SKM-1 treated with dmso at 0.1 percent for 144 hours (cell line): Measurements from ENCODE around the gene TPD52L1.

ENCODE experiments used
- DNase-seq: peaks from one replicate; lab custom pipeline; 2025; ENCODE audit not compliant: unreplicated experiment; lab: John Stamatoyannopoulos, UW

The TPD52L1 gene

DNA sequence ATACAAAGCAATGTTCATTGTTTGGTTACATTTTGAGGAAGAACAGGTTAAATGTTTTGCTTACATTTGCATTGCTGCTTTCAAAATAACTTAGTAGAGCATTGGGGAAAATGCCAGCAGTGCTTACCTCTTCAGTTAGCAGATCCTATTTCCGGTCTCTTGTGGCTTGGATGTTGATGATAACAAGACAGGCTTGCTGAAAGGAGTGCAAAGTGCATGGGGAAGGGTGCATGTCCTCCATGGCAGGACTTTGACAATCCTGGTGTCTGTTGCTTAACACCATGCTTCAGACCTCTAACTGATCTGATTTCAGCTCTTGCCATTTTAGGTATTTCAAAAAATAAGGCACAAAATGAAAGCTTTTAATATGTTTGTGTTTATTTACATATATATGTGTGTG, 21.1 kb downstream of the TPD52L1 start:
- no peak for DNase-seq

DNA sequence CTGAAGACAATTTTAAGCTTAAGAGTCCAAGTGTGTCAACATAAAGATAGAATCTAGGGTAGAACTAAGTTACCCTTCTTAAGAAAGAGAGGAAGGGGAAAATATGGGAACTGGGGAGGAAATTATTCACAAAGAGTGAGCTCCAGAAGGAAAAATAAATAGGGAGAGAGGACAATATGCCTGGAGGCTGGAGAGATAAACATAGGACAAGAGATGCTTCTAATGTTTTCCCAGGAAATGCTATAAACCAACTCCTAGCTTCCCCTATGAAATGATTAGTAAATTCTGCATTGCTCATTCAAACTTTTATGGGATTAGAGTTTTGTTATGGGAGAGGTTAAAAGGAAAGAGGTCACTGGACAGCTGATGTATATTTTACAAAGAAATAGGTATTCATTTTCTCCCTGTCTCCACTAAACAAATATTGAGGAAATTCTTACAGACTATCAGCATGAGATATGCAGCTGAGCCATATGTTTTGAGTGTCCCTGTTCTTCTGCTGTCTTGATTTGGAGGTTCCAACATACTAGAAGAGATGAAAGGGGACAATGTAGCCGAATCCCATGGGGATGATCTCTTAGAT, 22.0 kb downstream of the TPD52L1 start:
- no peak for DNase-seq

- no peak for DNase-seq
These were observed 28.9 kb downstream of the TPD52L1 start for GRCh38 chr6:125182237-125183008.

DNA sequence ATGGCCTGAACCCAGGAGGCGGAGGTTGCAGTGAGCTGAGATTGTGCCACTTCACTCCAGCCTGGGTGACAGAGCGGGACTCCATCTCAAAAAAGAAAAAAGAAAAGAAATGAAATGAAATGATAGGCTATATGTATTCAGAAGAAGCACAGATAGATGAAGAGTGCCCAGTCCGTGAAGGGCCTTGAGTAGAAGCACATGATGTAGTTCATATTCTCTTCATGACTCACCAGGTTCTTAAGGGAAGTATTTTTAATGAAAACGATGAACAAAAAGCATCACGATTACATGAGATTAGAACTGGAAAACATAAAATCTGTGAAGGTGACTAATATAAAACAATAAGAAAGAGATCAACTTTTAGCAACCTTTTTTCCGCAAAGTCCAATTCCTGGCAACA, 29.8 kb downstream of the TPD52L1 start:
- DNase-seq = no peak

- no peak for DNase-seq
These were observed 34.5 kb downstream of the TPD52L1 start for GRCh38 chr6:125188037-125188436.

GRCh38 chr6:125188594-125189203, 35.1 kb downstream of the TPD52L1 start:
- no peak for DNase-seq

DNA sequence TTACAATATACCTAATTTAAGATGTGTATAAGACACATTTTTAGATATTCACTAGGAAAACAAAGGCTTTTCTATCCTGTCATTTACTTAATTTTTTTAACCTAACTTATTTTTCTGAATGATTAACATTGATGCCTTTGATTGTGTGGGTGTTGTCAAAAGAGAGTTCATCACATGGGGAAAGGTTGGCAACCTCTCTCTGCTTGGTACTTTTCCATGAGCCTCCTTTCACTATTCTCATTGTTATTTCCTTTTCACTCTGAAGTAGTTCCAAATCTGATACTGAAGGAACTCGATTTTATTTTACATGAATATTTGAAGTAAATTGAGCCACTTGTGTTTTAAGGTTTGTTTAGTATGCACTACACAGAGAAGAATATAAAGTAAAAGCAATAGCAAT, 35.9 kb downstream of the TPD52L1 start:
- no peak for DNase-seq

- DNase-seq = no peak
These were observed 37.1 kb downstream of the TPD52L1 start for GRCh38 chr6:125190667-125191066.

DNA sequence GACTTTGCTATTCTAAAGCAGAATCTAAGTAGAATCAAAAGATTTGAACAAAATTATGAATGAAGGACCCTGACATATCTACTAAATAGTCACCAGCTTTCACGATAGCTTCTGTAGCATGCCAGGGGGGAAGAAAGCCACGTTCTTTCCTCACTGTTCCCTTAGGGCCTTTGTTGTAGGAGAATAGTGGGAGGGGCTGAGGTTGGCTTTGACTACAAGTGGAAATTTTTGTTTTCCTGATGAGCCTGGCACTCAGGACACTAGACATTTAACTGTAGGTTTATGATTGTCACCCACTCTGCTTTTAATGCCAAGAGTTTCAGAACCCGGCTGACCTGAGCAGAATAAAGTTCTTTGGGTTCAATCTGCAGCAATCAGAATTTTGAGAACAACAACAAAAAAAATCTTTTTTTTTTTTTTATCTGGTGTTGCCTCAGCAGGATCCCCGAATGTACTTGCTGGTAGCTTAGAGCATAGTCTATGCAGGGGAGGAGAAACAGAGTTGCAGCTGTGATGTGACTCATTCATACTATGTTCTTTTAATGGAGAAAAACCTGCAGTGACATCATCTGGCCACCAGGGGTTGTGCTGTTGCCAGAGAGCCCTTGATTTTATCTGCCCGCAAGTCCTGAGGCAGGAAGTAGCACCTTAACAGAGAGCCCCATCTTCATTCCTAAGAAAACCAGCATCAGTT, 38.5 kb downstream of the TPD52L1 start:
- DNase-seq = peak; percentile 78

DNA sequence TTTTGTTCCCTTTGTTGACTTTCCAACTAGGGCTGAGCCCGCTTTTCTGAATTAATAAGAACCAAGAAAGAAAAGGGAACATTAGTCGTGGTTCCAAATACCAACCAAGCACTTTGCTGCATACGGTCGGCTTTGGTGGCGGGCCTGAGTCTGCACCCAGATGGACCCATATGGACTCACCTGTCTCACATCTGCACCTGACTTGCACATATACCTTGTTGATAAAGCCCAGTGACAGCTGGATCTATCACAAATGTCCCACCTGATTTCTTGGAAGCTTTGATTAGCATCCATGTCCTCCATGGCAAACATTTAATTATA, 39.0 kb downstream of the TPD52L1 start:
- DNase-seq = no peak

- DNase-seq = no peak
These were observed 39.6 kb downstream of the TPD52L1 start for GRCh38 chr6:125193208-125193607.

- DNase-seq = peak; percentile 72
These were observed 41.4 kb downstream of the TPD52L1 start for GRCh38 chr6:125194941-125195340.

DNA sequence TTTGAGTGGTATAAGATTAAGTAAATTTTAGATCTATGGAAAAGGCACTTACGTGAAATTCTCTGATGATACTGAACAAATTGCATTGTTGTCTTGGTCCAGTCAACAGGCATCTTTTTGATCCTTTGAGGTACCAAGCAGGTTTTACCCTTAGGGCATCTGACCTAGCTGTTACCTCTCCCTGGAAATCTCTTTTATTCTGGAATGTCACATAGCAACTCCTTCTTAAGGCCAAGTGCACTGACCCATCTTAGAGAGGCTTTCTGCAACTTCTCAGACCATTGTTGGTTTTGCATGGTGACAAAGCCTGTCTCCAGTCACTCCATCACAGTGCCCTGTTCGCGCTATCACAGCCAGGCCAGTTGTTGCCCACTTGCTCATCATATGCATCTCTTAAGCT, 42.0 kb downstream of the TPD52L1 start:
- no peak for DNase-seq

GRCh38 chr6:125196613-125197012, 43.0 kb downstream of the TPD52L1 start:
- no peak for DNase-seq

DNA sequence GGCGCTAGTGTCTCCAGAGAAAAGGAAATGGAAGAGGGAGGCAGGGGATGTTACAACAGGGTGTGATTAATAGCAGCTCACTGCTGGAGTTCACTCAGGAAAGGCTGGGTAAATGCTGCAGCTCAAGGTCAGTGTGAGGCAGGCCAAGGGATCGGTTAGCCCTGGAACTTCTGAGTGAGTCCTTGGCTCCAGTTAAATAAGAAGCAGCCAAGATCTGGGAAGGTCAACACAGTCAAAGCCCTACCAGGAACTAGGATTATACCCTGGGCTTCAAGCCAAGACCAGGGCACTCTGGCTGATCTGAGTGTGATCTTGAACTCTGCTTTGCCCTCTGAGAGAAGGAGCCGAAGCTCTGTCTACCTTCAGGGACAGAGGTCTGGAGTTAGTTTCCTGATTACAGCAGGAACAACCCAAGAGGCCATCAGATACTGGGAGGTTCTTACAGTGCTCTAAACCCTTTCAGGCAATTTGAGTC, 44.3 kb downstream of the TPD52L1 start:
- peak; percentile 32 for DNase-seq

DNA sequence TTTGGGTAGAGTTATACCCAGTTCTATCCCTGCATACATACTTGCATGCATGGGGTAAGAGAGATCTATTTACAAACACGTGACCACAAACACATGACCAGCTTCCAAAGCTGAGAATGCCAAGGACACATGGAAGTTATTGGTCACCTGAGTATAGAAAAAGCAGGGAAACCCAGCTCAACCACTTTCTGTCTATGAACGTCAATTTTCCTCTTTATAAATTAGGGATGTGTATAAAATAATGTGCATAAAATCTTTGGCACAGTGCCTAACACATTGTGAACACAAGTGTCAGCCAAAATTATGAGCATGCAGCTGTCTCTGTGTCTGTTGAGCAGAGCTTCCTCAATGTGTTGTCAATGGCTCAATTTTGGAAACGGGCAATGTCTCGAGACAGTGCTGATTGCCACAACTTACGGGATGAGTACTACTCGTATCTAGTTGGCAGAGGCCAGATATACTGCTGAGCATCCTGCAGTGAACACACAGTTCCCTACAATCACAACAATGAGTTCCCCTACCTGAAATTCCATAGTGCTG, 44.9 kb downstream of the TPD52L1 start:
- DNase-seq = no peak

DNA sequence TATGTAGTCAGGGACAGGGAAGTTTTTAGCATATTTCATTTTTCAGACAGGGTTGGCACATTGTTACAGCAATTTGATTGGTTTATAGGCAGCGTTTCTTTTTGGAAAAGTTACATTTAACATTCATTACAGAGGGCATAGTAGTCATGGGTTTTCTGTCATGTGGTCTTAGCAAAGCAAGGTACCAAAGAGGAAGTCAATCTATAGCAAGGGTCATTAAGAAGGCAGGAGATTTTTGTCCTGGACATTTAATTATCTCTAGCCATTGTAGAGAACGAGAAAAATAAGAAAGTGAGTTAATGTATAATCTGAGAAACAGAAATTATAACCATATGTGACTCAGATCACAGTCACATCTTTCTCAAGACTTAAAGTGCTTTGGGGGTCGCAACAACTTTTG, 47.4 kb downstream of the TPD52L1 start:
- no peak for DNase-seq

GRCh38 chr6:125201961-125202729, 48.6 kb downstream of the TPD52L1 start:
- peak; percentile 32 for DNase-seq

DNA sequence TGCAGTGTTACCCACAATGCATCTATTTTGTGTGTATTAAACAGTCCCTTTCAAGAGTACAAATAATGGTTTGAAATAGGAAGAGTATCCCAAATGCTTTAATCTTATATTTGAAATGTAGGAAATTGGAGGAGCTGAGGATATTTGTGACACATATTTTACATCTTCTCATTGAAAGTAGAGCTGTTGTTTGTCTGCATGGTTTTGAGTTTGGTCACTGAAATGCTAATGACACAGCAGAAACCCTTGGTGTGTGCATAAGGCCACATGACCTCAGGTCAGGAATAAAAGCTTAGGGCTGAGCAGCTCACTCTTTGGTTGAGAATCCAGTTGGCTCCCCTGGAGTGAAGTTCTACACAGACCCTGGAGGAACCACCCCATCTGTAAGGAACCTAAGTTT, 49.8 kb downstream of the TPD52L1 start:
- no peak for DNase-seq

DNA sequence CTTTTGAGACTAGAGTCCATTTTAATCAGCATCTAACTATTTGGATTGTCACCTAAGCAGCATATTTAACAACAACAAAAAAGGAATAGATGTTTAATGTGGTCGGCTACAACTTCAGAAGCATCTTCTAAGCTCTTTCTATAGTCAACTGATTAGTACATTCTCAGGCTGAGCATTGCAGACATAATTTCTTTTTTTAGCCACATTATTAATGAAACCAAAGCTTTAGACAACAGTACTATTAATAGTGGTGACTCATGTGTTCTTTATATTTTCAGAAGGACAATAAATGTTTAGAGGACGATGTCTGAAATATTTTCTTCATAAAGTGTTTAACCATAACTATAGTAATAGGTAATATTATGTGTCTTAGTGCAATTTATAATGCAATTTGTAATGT, 52.4 kb downstream of the TPD52L1 start:
- DNase-seq = no peak

- no peak for DNase-seq
These were observed 52.8 kb downstream of the TPD52L1 start for GRCh38 chr6:125206389-125206788.
